CD4-positive, alpha-beta memory T cell (primary cell): ENCODE results near the gene NR2F2. TPM values are rescaled to one million over a fixed set of nuclear protein-coding genes. Genes with fewer than 3 reads are reported as not detected.

ENCODE experiments used
- CTCF ChIA-PET: fragments of 350-600 bp; sonication (Branson Sonifier 250); formaldehyde crosslinking; loops from one replicate; lab custom pipeline; 2021; ENCODE audit warnings: inconsistent platforms; ENCODE audit not compliant: partially characterized antibody; lab: Charles Lee
- POLR2A ChIA-PET: fragments of 350-600 bp; sonication (Branson Sonifier 250); formaldehyde crosslinking; loops from one replicate; lab custom pipeline; 2021; ENCODE audit not compliant: partially characterized antibody; lab: Charles Lee
- DNase-seq, 5 donors: peaks; one replicate each; pipeline versions ENCODE4 v3.0.0 to v3.0.0-alpha.2; 2020 to 2022; ENCODE audit warnings: mixed read lengths in 1 of 5
- H3K27ac ChIP-seq: one replicate; pipeline ENCODE4 v1.7.0; 2013; ENCODE audit warnings: low read depth, low read length
- H3K27me3 ChIP-seq: 2 replicates; pipeline ENCODE4 v1.7.0; 2013; ENCODE audit warnings: mild to moderate bottlenecking, low read length, moderate library complexity; ENCODE audit not compliant: insufficient read depth
- H3K36me3 ChIP-seq: 2 replicates; pipeline ENCODE4 v1.7.0; 2013; ENCODE audit warnings: mild to moderate bottlenecking, low read length, moderate library complexity; ENCODE audit not compliant: insufficient read depth
- H3K4me1 ChIP-seq: 2 replicates; pipeline ENCODE4 v1.7.0; 2013; ENCODE audit warnings: mild to moderate bottlenecking, low read length, moderate library complexity; ENCODE audit not compliant: insufficient read depth
- H3K4me3 ChIP-seq, 2 donors: one replicate each; pipeline ENCODE4 v1.7.0; 2013; ENCODE audit warnings: low read length in 2 of 2, mild to moderate bottlenecking in 1 of 2
- H3K9me3 ChIP-seq, 2 donors: one replicate each; pipeline ENCODE4 v1.7.0; 2013; ENCODE audit warnings: low read length in 2 of 2, control low read depth in 1 of 2; ENCODE audit not compliant: control insufficient read depth in 1 of 2
- H3K27ac Mint-ChIP-seq, 7 donors: one replicate each; pipeline ENCODE4 v1.8.0; 2020 to 2021; ENCODE audit warnings: mixed read lengths in 7 of 7, mild to moderate bottlenecking in 6 of 7, inconsistent platforms in 3 of 7, moderate library complexity in 3 of 7
- H3K27me3 Mint-ChIP-seq, 2 donors: one replicate each; pipeline ENCODE4 v1.8.0; 2020 to 2021; ENCODE audit warnings: mixed read lengths in 2 of 2
- H3K36me3 Mint-ChIP-seq, 2 donors: one replicate each; pipeline ENCODE4 v1.8.0; 2020 to 2021; ENCODE audit warnings: mixed read lengths in 2 of 2, inconsistent platforms in 1 of 2, mild to moderate bottlenecking in 1 of 2
- H3K4me1 Mint-ChIP-seq, 4 donors: one replicate each; pipeline ENCODE4 v1.8.0; 2020 to 2021; ENCODE audit warnings: mixed read lengths in 4 of 4, mild to moderate bottlenecking in 1 of 4
- H3K4me3 Mint-ChIP-seq, 8 donors: one replicate each; pipeline ENCODE4 v1.8.0; 2020 to 2021; ENCODE audit warnings: mixed read lengths in 8 of 8, mild to moderate bottlenecking in 7 of 8, moderate library complexity in 6 of 8, inconsistent platforms in 3 of 8
- H3K9me3 Mint-ChIP-seq, 8 donors: one replicate each; pipeline ENCODE4 v1.8.0; 2020 to 2021; ENCODE audit warnings: mixed read lengths in 8 of 8, mild to moderate bottlenecking in 5 of 8, inconsistent platforms in 3 of 8, moderate library complexity in 1 of 8
- intact Hi-C: fragments of 100-400 bp; cut with micrococcal nuclease; formaldehyde crosslinking; loops from one replicate; pipeline ENCODE4 v1.15.1; 2023
- polyA plus RNA-seq, 2 donors: library from polyadenylated mRNA; unstranded; fragments of 300-500 nt; fragmentation: Illumina TruSeq; gene quantifications; one replicate each; pipeline ENCODE4 v1.2.3, GENCODE V29; 2021
- total RNA-seq, 2 experiments: library from RNA; stranded (reverse); gene quantifications; one replicate each; pipeline ENCODE4 v1.2.3, GENCODE V29; 2021

NR2F2 gene
- total and polyA plus RNA-seq, 4 experiments from 2014 or later = not detected

GRCh38 chr15:96349857-96350720 lies 19.6 kb downstream of the NR2F2 start:
- H3K36me3 ChIP-seq = no peaks in the 10 kb centered on the region
- CTCF ChIA-PET = interaction anchor here (1.0 kb wide), 1 partner anchor 1093 kb away, joined by 3 read pairs; no protein-coding TSS in a partner anchor
- H3K9me3 ChIP-seq = no peaks in the 10 kb centered on the region
- Mint-ChIP-seq H3K27me3 (peaks cover 67 to 70% of the 10 kb centered on the region in 2 donors), H3K4me1 (peaks cover 3 to 10% (median 4%) of the 10 kb centered on the region in 4 donors), H3K4me3 (no peak overlapping the region), H3K9me3 (peaks cover 0 to 32% (median 11%) of the 10 kb centered on the region in 8 donors), H3K36me3 (peaks cover 0 to 8% of the 10 kb centered on the region in 2 donors), H3K27ac (peak overlapping the region in 1 of 7 donors; percentile 20)
- no peaks in the 10 kb centered on the region for H3K4me1 ChIP-seq
- no peak for DNase-seq
- no peak overlapping the region for H3K4me3 ChIP-seq
- peaks cover 65% of the 10 kb centered on the region for H3K27me3 ChIP-seq
- POLR2A ChIA-PET = no interaction called here
- H3K27ac ChIP-seq = no peak overlapping the region
- intact Hi-C loops = no loop called here

- Histone ChIP-seq H3K4me3 (no peak overlapping the region), H3K4me1 (peaks cover 3% of the 10 kb centered on the region), H3K36me3 (no peaks in the 10 kb centered on the region), H3K27ac (no peak overlapping the region), H3K27me3 (peaks cover 70% of the 10 kb centered on the region), H3K9me3 (no peaks in the 10 kb centered on the region)
- no peak for DNase-seq
- POLR2A ChIA-PET = no interaction called here
- Mint-ChIP-seq H3K27me3 (peaks cover 62 to 65% of the 10 kb centered on the region in 2 donors), H3K9me3 (peaks cover 0 to 32% (median 9%) of the 10 kb centered on the region in 8 donors), H3K36me3 (peaks cover 0 to 4% of the 10 kb centered on the region in 2 donors), H3K4me3 (no peak overlapping the region), H3K4me1 (peaks cover 3 to 6% (median 4%) of the 10 kb centered on the region in 4 donors), H3K27ac (no peak overlapping the region)
- intact Hi-C loops = no loop called here
- CTCF ChIA-PET = no interaction called here
Measured at GRCh38 chr15:96350934-96351724, 20.6 kb downstream of the NR2F2 start.

DNA sequence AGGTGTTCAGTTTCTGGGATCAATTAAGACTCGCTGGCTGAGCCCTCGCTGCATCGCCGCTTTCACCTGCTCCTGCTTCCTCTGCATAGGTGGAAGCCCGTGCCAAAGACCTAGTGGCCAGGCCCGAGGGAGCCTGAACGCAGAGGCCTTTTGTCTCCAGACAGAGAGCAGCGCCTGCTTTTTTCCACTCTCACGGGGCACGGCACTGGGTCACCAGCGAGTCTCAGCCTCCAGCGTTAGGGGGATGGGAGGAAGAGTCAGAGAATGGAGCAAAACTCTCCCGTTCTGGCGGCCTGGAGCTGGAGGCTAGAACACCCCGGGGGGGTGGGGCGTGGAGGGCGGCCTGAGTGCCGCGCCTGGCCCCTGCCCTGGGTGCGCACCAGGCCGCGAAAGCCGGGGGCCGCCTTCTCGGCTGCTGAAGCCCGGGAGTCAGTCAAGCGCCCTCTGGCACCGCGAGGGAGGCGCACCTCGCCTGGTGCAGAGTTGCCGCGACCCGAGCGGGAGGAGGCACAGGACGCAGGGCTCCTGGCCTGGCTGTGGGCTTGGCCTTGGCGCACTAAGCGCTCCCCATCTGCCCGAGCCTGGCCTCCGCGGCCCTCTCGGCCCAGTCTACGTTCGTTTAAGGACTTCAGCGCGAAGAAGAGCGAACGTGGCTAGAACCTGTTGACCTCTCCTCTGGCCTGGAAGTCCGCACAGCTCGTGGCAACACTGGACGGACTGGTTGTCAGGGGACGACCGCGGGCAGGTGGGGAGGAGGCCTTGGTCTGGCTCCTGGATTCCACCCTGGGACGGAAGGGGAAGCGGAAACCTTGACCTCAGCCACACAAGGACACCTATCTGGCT lies 21.5 kb downstream of the NR2F2 start:
- H3K27me3 ChIP-seq = peaks cover 70% of the 10 kb centered on the region
- DNase-seq = no peak
- no peaks in the 10 kb centered on the region for H3K36me3 ChIP-seq
- ChIA-PET CTCF (no interaction called here), POLR2A (no interaction called here)
- peaks cover 0 to 32% (median 9%) of the 10 kb centered on the region in 8 donors for H3K9me3 Mint-ChIP-seq
- no peak overlapping the region for H3K27ac Mint-ChIP-seq
- no peaks in the 10 kb centered on the region for H3K9me3 ChIP-seq
- peaks cover 11 to 15% (median 12%) of the 10 kb centered on the region in 4 donors for H3K4me1 Mint-ChIP-seq
- intact Hi-C loops = no loop called here
- H3K27me3 Mint-ChIP-seq = peaks cover 57 to 64% of the 10 kb centered on the region in 2 donors
- H3K4me1 ChIP-seq = peaks cover 11% of the 10 kb centered on the region
- H3K36me3 Mint-ChIP-seq = peaks cover 1 to 4% of the 10 kb centered on the region in 2 donors
- H3K27ac ChIP-seq = no peak overlapping the region
- no peak overlapping the region for H3K4me3 Mint-ChIP-seq
- no peak overlapping the region for H3K4me3 ChIP-seq

DNA sequence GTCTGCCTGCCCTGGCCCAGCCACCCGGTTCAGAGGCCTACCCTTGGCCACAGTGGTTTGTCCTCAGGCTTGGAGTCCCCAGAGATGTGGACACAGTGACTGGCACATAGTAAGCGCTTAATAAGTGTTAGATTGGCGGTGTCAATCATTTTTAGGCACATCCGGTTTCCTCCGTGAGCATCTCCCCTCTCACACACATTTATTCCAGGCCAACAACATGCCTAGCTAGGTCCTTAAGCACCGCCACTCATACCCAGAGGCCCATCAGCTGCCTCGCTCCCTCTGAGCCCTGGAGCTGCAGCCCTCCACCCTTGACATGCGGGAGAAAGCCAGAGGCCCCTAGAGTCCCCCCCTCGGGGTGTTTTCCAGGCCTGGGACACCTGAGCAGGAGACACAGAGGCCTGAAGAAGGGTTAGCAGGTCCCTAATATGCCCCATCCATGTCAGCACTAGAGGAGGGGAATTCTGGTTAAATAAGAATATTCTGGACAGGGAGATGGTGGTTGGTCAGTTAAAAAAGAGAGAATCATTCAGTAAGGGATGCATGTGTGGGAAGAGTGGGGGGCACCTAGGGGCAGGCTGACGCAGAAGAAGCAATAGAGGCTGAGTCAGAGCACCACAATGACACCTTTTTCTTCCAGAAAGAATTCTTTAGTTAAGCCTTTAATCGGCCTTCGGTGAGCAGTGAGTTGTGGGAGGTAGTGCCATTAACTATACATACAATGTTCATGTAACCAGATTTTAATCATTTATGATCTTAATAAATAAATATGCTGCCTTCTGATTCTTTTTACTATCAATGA lies 22.3 kb downstream of the NR2F2 start:
- Mint-ChIP-seq H3K4me3 (peak overlapping the region in 1 of 8 donors; percentile 22), H3K36me3 (peaks cover 4 to 5% of the 10 kb centered on the region in 2 donors), H3K27ac (no peak overlapping the region), H3K27me3 (peaks cover 56 to 60% of the 10 kb centered on the region in 2 donors), H3K4me1 (peaks cover 10 to 20% (median 16%) of the 10 kb centered on the region in 4 donors), H3K9me3 (peaks cover 0 to 32% (median 11%) of the 10 kb centered on the region in 8 donors)
- ChIA-PET CTCF (no interaction called here), POLR2A (no interaction called here)
- Histone ChIP-seq H3K4me1 (peaks cover 19% of the 10 kb centered on the region), H3K9me3 (no peaks in the 10 kb centered on the region), H3K36me3 (no peaks in the 10 kb centered on the region), H3K4me3 (no peak overlapping the region), H3K27ac (no peak overlapping the region), H3K27me3 (peaks cover 63% of the 10 kb centered on the region)
- intact Hi-C loops = no loop called here
- no peak for DNase-seq

DNA sequence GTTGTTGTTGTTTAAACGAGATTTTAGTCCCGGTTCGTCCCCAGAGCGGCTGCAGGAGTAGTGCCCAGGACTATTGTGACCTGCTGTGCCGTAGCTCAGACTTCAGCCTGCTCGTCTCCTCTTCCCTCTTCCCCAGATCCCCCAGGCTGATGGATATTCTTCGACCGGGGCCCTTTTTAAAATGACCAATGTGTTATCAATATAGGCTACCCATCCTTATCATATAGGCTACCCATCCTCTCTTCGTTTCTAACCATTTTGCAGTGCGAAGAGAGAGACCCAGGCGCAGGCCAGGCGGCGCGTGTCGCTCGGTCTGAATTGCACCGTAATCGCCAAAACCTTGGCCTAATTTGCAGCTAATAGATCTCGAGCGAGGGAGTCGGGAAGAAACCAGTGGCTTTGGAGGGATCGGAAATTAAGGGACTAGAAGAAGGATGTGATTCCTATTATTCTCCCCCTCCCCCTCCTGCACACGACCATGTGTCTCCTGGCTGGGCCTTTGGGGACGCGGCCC lies 23.0 kb downstream of the NR2F2 start:
- peaks cover 4 to 5% of the 10 kb centered on the region in 2 donors for H3K36me3 Mint-ChIP-seq
- H3K27me3 Mint-ChIP-seq = peaks cover 56 to 60% of the 10 kb centered on the region in 2 donors
- no peak overlapping the region for H3K4me3 Mint-ChIP-seq
- Histone ChIP-seq H3K4me3 (no peak overlapping the region), H3K4me1 (peaks cover 26% of the 10 kb centered on the region), H3K27me3 (peaks cover 59% of the 10 kb centered on the region), H3K27ac (no peak overlapping the region), H3K9me3 (no peaks in the 10 kb centered on the region), H3K36me3 (no peaks in the 10 kb centered on the region)
- H3K9me3 Mint-ChIP-seq = peaks cover 5 to 33% (median 10%) of the 10 kb centered on the region in 8 donors
- POLR2A ChIA-PET = no interaction called here
- no peak overlapping the region for H3K27ac Mint-ChIP-seq
- no peak for DNase-seq
- H3K4me1 Mint-ChIP-seq = peaks cover 14 to 27% (median 22%) of the 10 kb centered on the region in 4 donors
- CTCF ChIA-PET = no interaction called here
- intact Hi-C loops = no loop called here

DNA sequence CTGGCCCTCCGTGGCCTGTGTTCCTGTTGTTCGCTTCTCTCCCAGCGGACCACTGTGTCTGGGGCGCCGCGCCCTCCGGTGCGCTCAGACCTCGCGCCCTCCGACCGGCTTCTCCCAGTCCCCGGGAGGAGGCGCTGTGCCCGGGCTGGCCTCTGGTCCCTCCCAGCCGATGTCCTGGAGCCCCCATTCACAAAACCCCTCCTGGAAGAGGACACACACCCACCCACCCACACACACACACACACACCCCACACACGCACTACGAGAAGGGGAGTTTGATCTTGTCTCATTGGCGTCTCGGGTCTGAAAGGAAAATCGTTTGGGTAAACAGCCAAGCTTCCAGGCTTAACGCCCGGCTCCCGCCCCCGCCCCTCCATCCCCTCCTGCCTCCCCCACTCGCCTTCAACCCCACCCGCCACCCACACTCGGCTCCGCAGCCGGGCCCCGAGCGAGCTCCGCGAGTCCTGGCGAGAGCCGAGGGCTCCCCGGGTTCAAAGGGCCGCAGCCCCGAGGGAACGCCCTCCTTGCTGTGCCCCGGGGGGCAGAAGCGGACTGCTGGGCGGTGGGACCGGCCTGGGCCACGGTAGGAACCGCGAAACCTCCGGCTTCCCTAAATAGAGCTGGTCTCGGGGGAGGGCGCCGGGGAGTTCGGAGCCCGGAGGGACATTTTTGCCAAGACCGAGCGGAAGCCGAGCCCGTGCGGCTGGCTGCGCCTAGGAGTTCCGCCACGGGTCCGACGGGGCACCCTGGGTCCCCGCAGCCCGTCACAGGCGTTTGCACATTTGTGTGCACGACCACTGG lies 23.6 kb downstream of the NR2F2 start:
- intact Hi-C loops = no loop called here
- DNase-seq = no peak
- no peak overlapping the region for H3K27ac Mint-ChIP-seq
- H3K4me3 Mint-ChIP-seq = no peak overlapping the region
- peaks cover 3 to 30% (median 11%) of the 10 kb centered on the region in 8 donors for H3K9me3 Mint-ChIP-seq
- no peak overlapping the region for H3K4me3 ChIP-seq
- H3K27me3 Mint-ChIP-seq = peaks cover 56 to 58% of the 10 kb centered on the region in 2 donors
- peaks cover 14 to 34% (median 23%) of the 10 kb centered on the region in 4 donors for H3K4me1 Mint-ChIP-seq
- peaks cover under 1 to 5% of the 10 kb centered on the region in 2 donors for H3K36me3 Mint-ChIP-seq
- peaks cover 56% of the 10 kb centered on the region for H3K27me3 ChIP-seq
- POLR2A ChIA-PET = no interaction called here
- no peaks in the 10 kb centered on the region for H3K36me3 ChIP-seq
- peaks cover 30% of the 10 kb centered on the region for H3K4me1 ChIP-seq
- no peaks in the 10 kb centered on the region for H3K9me3 ChIP-seq
- CTCF ChIA-PET = no interaction called here
- H3K27ac ChIP-seq = no peak overlapping the region
